OCI-LY3 (cell line): ENCODE measurements around the gene LRRC7.

Experiments
- H2AFZ ChIP-seq: fragments of 200-600, 300-600 bp; shearing (Covaris generic); 2 replicates; pipeline ENCODE4 v1.6.0; 2014; ENCODE audit warnings: antibody characterized with exemption, low read depth, low read length
- H3K27ac ChIP-seq: fragments of 200-600, 300-600 bp; sonication (generic); 2 replicates; pipeline ENCODE4 v1.5.1; 2014; ENCODE audit warnings: mild to moderate bottlenecking, low read length, moderate library complexity, mixed read lengths
- H3K27me3 ChIP-seq: fragments of 200-600, 300-600 bp; sonication (generic); 2 replicates; pipeline ENCODE4 v1.6.1; 2014; ENCODE audit warnings: low read depth, low read length, mixed read lengths
- H3K36me3 ChIP-seq: fragments of 200-600, 300-600 bp; sonication (generic); replicated peaks from 2 replicates; pipeline ENCODE3; 2014; ENCODE audit warnings: low read depth, low read length, mixed read lengths
- H3K4me1 ChIP-seq: fragments of 300-600, 200-600 bp; sonication (generic); 2 replicates; pipeline ENCODE4 v1.6.1; 2014; ENCODE audit warnings: low read length, mixed read lengths
- H3K4me2 ChIP-seq: fragments of 200-600, 300-600 bp; sonication (generic); 2 replicates; pipeline ENCODE4 v1.6.1; 2014; ENCODE audit warnings: low read length, mixed read lengths
- H3K4me3 ChIP-seq: fragments of 300-600, 200-600 bp; sonication (generic); 2 replicates; pipeline ENCODE4 v1.5.1; 2014; ENCODE audit warnings: antibody characterized with exemption, mild to moderate bottlenecking, low read length, moderate library complexity
- H3K79me2 ChIP-seq: fragments of 300-600, 200-600 bp; shearing (Covaris generic); 2 replicates; pipeline ENCODE4 v1.6.1; 2014; ENCODE audit warnings: mild to moderate bottlenecking, low read length, mixed read lengths
- H3K9ac ChIP-seq: fragments of 300-600, 200-600 bp; shearing (Covaris generic); 2 replicates; pipeline ENCODE4 v1.6.0; 2014; ENCODE audit warnings: mild to moderate bottlenecking, low read length, moderate library complexity
- H3K9me3 ChIP-seq: fragments of 200-600, 300-600 bp; shearing (Covaris generic); 2 replicates; pipeline ENCODE4 v1.6.1; 2014; ENCODE audit warnings: low read length, mixed read lengths; ENCODE audit not compliant: insufficient read depth
- H4K20me1 ChIP-seq: fragments of 200-600, 300-600 bp; sonication (generic); 2 replicates; pipeline ENCODE4 v1.6.1; 2016; ENCODE audit warnings: low read length, mixed read lengths; ENCODE audit not compliant: insufficient read depth
- EZH2phosphoT487 ChIP-seq: fragments of 200-600 bp; shearing (Covaris generic); IDR thresholded peaks from 2 replicates; pipeline ENCODE4 v1.6.1; 2018; ENCODE audit warnings: antibody characterized with exemption, mixed run types, low read depth
- TF ChIP-seq, protein P1 (sequence below): fragments of 200-600, 300-600 bp; sonication (generic); IDR thresholded peaks from 2 replicates; pipeline ENCODE4 v1.5.1; 2014; ENCODE audit warnings: antibody characterized with exemption, low read length, low read depth

Gene LRRC7

DNA sequence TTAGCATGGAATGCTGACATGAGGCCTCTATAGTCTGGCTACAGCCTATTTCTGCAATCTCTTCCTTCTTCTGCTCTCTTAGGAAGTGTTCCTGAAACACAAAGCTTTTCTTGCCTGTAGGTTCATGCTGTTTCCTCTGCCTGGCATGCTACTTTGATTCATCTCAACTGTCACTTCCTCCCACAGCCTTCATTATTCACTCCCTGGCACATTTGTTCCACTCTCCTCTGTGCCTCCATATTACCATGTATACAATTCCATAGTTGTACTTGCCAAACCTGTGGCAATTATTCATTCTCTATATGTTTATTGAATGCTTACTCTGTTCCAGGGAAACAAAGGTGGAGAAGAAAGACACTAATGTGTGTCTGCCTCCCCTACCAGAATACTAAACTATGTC, 210.2 kb downstream of the LRRC7 start:
- Histone ChIP-seq H3K9me3 (no peaks in the 10 kb centered on the region), H3K9ac (no peak overlapping the region), H2AFZ (no peak overlapping the region), H3K4me1 (no peaks in the 10 kb centered on the region), H3K4me2 (no peak overlapping the region), H3K4me3 (no peak overlapping the region), H4K20me1 (no peaks in the 10 kb centered on the region), H3K36me3 (no peaks in the 10 kb centered on the region), H3K79me2 (no peaks in the 10 kb centered on the region), H3K27ac (no peak overlapping the region), H3K27me3 (no peaks in the 10 kb centered on the region)
- TF ChIP-seq EZH2phosphoT487 = no peak
- TF ChIP-seq, protein P1, sequence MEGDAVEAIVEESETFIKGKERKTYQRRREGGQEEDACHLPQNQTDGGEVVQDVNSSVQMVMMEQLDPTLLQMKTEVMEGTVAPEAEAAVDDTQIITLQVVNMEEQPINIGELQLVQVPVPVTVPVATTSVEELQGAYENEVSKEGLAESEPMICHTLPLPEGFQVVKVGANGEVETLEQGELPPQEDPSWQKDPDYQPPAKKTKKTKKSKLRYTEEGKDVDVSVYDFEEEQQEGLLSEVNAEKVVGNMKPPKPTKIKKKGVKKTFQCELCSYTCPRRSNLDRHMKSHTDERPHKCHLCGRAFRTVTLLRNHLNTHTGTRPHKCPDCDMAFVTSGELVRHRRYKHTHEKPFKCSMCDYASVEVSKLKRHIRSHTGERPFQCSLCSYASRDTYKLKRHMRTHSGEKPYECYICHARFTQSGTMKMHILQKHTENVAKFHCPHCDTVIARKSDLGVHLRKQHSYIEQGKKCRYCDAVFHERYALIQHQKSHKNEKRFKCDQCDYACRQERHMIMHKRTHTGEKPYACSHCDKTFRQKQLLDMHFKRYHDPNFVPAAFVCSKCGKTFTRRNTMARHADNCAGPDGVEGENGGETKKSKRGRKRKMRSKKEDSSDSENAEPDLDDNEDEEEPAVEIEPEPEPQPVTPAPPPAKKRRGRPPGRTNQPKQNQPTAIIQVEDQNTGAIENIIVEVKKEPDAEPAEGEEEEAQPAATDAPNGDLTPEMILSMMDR = no peak

- Histone ChIP-seq H3K27ac (no peak overlapping the region), H3K36me3 (no peaks in the 10 kb centered on the region), H4K20me1 (no peaks in the 10 kb centered on the region), H3K9ac (no peak overlapping the region), H3K79me2 (no peaks in the 10 kb centered on the region), H3K4me1 (no peaks in the 10 kb centered on the region), H3K4me3 (no peak overlapping the region), H3K9me3 (no peaks in the 10 kb centered on the region), H3K27me3 (no peaks in the 10 kb centered on the region), H3K4me2 (no peak overlapping the region), H2AFZ (no peak overlapping the region)
- TF ChIP-seq EZH2phosphoT487 = no peak
- TF ChIP-seq, protein P1 = no peak
Measured at GRCh38 chr1:69787151-69787550, 219.4 kb downstream of the LRRC7 start.

DNA sequence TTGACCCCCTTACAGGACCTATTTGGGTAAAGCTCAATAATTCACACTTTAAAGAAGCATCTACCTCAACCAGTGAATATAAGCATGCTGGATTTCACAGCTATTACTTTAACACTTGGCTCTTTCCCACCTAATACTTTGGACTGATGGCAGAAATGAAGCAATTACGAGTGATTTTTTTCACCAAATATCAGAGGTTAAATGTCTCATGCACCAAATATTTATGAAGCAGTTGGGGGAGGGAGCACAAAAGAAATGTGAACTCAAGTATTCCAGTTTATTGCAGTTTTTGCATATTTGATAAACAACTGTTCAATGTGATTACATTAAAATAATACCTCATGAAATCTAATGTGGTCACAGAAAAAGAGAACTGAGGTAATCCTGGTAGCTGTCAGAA, 223.6 kb downstream of the LRRC7 start:
- Histone ChIP-seq H2AFZ (no peak overlapping the region), H3K4me3 (no peak overlapping the region), H3K27me3 (no peaks in the 10 kb centered on the region), H3K4me2 (no peak overlapping the region), H3K9ac (no peak overlapping the region), H3K36me3 (no peaks in the 10 kb centered on the region), H4K20me1 (no peaks in the 10 kb centered on the region), H3K27ac (no peak overlapping the region), H3K79me2 (no peaks in the 10 kb centered on the region), H3K4me1 (no peaks in the 10 kb centered on the region), H3K9me3 (no peaks in the 10 kb centered on the region)
- no peak for TF ChIP-seq EZH2phosphoT487
- TF ChIP-seq, protein P1 = no peak

GRCh38 chr1:69794831-69795230, 227.1 kb downstream of the LRRC7 start:
- no peaks in the 10 kb centered on the region for H4K20me1 ChIP-seq
- H3K36me3 ChIP-seq = no peaks in the 10 kb centered on the region
- no peak overlapping the region for H2AFZ ChIP-seq

More at GRCh38 chr1:69794831-69795230, 227.1 kb downstream of the LRRC7 start:
- no peaks in the 10 kb centered on the region for H3K79me2 ChIP-seq
- H3K4me3 ChIP-seq = no peak overlapping the region
- H3K4me1 ChIP-seq = no peaks in the 10 kb centered on the region
- no peak overlapping the region for H3K9ac ChIP-seq
- no peak overlapping the region for H3K4me2 ChIP-seq
- no peaks in the 10 kb centered on the region for H3K27me3 ChIP-seq
- no peaks in the 10 kb centered on the region for H3K9me3 ChIP-seq
- TF ChIP-seq, protein P1 = no peak
- TF ChIP-seq EZH2phosphoT487 = no peak
- no peak overlapping the region for H3K27ac ChIP-seq
